ENCODE data around the gene RALGAPA1.

RALGAPA1 gene

GRCh38 chr14:35725930-35726329 is 83.2 kb downstream of the RALGAPA1 start:
- DNase-seq (ENCODE audit: low read depth), result no peak
- no peak for TF ChIP-seq CTCF (IDR thresholded peaks at IDR 0.05; ENCODE audit: low read length, missing control alignments)
- no peak overlapping the region for H3K4me3 ChIP-seq (replicated peaks; ENCODE audit: low read depth, low read length)

- H3K4me3 ChIP-seq (replicated peaks; ENCODE audit: low read depth, low read length), result no peak overlapping the region
- DNase-seq (ENCODE audit: low read depth), result no peak
- no peak for TF ChIP-seq CTCF (IDR thresholded peaks at IDR 0.05; ENCODE audit: low read length, missing control alignments)
Measured at GRCh38 chr14:35715079-35715478, 94.0 kb downstream of the RALGAPA1 start.

- DNase-seq (ENCODE audit: low read depth), result no peak
- H3K4me3 ChIP-seq (replicated peaks; ENCODE audit: low read depth, low read length), result no peak overlapping the region
- TF ChIP-seq CTCF (IDR thresholded peaks at IDR 0.05; ENCODE audit: low read length, missing control alignments), result no peak
Measured at GRCh38 chr14:35712466-35712865, 96.6 kb downstream of the RALGAPA1 start.

- TF ChIP-seq CTCF (IDR thresholded peaks at IDR 0.05; ENCODE audit: low read length, missing control alignments), result no peak
- no peak for DNase-seq (ENCODE audit: low read depth)
- no peak overlapping the region for H3K4me3 ChIP-seq (replicated peaks; ENCODE audit: low read depth, low read length)
Measured at GRCh38 chr14:35708062-35708461, 101.0 kb downstream of the RALGAPA1 start.

- TF ChIP-seq CTCF (IDR thresholded peaks at IDR 0.05; ENCODE audit: low read length, missing control alignments), result no peak
- no peak for DNase-seq (ENCODE audit: low read depth)
- no peak overlapping the region for H3K4me3 ChIP-seq (replicated peaks; ENCODE audit: low read depth, low read length)
Measured at GRCh38 chr14:35705636-35706035, 103.5 kb downstream of the RALGAPA1 start.

- TF ChIP-seq CTCF (IDR thresholded peaks at IDR 0.05; ENCODE audit: low read length, missing control alignments), result no peak
- no peak overlapping the region for H3K4me3 ChIP-seq (replicated peaks; ENCODE audit: low read depth, low read length)
- no peak for DNase-seq (ENCODE audit: low read depth)
Measured at GRCh38 chr14:35704793-35705493, 104.2 kb downstream of the RALGAPA1 start.

GRCh38 chr14:35701531-35701930 is 107.6 kb downstream of the RALGAPA1 start:
- H3K4me3 ChIP-seq (replicated peaks; ENCODE audit: low read depth, low read length), result no peak overlapping the region
- DNase-seq (ENCODE audit: low read depth), result no peak
- no peak for TF ChIP-seq CTCF (IDR thresholded peaks at IDR 0.05; ENCODE audit: low read length, missing control alignments)
